ENCODE data around the gene SLC52A1.
"Not testable (repeated sequence)": the region's sequence is repeated elsewhere in the genome, so short reads cannot be mapped to it uniquely, and the experiment has no call there.

Gene SLC52A1

DNA sequence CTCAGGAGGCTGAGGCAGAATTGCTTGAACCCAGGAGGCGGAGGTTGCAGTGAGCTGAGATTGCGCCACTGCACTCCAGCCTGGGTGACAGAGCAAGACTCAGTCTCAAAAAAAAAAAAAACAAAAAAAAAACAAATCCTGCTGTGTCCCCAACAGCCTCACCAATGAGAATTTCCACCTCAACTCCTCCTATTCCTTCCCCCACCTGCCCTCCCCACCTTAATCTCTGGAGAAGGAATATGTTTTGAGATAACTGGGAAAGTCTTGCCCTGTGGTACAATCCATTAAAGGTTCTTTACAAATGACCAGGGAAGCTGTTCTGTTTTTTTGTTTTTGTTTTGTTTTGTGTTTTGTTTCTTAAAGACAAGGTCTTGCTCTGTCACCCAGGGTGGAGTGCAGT lies 5.1 kb downstream of the SLC52A1 start:
- not testable (repeated sequence) for DNase-seq

DNA sequence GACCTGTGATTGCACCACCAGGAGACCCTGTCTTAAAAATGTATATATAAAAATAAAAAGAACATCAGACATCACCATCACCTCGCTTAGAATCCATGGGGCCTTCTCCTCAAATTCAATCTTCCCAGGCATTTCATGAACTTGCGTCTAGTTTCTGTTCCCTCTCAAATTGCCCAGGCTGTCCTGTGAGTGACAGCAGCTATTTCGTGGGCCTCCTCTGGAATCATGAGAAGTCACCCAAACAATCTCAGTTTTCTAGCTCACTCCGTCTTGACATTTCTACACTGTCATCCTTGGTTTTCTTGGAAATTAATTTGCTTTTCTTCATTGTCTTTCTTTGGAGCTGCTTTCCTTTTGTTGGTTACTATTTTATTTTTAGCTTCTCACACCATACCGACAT lies 7.3 kb downstream of the SLC52A1 start:
- no peak for DNase-seq

DNA sequence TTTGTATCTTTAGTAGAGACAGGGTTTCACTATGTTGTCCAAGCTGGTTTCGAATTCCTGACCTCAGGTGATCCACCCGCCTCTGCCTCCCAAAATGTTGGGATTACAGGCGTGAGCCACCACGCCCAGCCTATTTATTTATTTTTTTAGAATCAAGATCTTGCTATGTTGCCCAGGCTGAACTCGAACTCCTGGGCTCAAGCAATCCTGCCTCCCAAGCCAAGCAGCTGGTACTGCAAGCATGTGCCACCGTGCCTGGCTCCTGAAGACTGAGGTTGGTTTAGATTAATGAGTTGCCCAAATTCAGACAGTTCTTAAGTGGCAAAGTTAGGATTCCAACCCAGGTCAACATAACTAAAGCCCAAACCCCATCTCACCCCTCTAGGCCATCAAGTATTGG lies 7.9 kb downstream of the SLC52A1 start:
- no peak for DNase-seq

DNA sequence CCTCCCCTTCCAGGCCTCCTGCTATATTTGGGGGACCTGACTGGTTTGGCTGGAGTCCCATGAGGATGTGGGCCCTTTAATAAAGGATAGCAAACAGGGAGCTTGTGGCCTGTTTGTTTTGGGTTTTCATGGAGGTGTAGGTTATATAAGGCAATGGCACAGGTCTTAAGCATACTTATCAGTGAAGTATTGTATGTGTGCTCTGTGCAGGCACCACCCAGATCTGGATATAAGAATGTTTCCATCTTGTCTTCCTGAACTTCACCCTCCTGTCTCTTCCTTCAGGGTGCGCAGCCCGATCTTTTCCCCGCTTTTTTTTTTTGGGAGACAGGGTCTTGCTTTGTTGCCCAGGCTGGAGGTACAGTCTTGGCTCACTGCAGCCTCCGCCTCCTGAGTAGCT lies 10.6 kb downstream of the SLC52A1 start:
- no peak for DNase-seq

DNA sequence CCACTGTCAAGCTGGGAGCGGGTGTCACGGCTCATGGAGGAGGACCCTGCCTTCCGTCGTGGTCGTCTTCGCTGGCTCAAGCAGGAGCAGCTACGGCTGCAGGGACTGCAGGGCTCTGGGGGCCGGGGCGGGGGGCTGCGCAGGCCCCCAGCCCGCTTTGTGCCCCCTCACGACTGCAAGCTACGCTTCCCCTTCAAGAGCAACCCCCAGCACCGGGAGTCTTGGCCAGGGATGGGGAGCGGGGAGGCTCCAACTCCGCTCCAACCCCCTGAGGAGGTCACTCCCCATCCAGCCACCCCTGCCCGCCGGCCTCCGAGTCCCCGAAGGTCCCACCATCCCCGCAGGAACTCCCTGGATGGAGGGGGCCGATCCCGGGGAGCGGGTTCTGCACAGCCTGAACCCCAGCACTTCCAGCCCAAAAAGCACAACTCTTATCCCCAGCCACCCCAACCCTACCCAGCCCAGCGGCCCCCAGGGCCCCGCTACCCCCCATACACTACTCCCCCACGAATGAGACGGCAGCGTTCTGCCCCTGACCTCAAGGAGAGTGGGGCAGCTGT lies 11.6 kb downstream of the SLC52A1 start:
- no peak for DNase-seq

DNA sequence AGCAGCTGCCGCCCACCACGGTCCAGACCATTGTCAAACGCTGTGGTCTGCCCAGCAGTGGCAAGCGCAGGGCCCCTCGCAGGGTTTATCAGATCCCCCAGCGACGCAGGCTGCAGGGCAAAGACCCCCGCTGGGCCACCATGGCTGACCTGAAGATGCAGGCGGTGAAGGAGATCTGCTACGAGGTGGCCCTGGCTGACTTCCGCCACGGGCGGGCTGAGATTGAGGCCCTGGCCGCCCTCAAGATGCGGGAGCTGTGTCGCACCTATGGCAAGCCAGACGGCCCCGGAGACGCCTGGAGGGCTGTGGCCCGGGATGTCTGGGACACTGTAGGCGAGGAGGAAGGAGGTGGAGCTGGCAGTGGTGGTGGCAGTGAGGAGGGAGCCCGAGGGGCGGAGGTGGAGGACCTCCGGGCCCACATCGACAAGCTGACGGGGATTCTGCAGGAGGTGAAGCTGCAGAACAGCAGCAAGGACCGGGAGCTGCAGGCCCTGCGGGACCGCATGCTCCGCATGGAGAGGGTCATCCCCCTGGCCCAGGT lies 13.0 kb downstream of the SLC52A1 start:
- DNase-seq = no peak

DNA sequence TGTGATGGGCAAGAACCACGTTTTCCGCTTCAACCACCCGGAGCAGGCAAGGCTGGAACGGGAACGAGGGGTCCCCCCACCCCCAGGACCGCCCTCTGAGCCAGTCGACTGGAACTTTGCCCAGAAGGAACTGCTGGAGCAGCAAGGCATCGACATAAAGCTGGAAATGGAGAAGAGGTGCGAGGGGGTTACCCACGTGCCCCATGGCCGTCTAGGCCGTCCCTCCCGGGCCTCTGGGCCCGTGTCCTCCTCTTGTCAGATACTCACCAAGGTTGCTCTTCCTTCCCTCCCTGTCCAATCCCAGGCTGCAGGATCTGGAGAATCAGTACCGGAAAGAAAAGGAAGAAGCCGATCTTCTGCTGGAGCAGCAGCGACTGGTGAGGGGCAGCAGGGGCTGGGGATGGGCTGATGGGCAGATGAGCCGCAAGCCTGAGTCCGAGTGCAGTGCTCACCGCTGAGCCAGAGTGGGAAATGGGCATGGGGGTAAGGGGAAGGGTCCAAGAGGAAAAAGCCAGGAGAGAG lies 14.7 kb downstream of the SLC52A1 start:
- no peak for DNase-seq

DNA sequence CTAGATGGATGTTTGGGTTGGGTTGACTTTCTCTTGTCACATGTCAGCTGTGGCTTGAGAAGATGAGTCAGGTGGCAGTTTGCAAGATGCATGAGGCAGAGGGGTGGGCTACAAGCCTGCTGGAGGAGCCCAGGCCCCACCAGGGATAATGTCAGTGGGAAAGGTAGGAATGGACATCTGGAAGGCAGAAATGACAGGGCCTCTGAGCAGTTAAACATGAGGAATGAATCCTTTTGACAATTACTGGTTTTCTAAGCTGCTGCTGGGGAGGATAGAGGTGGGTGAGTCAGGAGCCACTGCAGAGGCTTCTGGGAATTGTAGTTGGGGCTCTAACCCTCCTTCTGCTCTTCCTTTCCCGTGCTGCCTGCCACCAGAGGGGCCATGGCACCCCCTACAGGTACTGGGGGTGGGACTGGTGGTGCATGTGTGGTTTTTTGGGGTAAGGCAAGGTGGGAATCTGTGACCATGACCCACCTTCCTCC lies 15.7 kb downstream of the SLC52A1 start:
- DNase-seq = peak in 1 of 2 experiments; percentile 26

DNA sequence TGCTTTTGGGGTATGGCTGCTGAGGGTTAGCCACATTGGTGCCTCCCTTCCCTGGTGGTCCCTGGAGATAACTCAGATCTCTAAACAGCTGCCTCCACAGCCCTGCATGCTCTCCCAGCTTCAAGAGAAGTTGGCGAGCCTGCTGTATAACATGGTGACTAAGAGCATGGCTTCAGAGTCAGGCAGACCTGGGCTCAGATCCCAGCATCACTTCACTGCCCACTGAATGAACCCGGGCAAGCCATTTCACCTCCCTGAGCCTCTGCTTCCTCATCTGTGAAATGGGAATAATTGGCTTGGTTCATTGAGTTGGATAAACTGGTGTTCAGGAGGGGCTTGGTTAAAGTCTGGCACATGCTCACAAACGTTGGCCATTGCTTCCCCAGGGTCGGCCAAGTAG lies 20.9 kb downstream of the SLC52A1 start:
- DNase-seq = no peak

DNA sequence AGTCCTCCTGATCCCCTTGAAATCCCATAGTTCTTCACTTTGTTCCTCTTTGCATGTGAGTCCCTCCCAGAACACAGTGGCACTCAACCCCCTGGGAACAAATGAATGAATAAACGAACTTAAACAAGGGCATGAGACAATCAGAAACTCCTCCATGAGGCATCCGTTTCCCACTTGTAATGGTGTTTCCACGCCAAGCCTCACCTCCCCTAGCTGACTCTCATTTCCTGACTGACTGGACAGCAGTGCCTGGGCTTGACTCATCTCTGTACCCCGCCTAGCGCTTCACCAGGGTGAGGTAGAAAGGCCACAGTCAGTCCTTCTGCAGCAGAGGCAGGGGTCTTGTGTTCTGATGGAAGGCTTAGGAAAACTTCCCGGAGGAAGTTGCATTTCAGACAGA lies 23.3 kb downstream of the SLC52A1 start:
- DNase-seq = no peak

DNA sequence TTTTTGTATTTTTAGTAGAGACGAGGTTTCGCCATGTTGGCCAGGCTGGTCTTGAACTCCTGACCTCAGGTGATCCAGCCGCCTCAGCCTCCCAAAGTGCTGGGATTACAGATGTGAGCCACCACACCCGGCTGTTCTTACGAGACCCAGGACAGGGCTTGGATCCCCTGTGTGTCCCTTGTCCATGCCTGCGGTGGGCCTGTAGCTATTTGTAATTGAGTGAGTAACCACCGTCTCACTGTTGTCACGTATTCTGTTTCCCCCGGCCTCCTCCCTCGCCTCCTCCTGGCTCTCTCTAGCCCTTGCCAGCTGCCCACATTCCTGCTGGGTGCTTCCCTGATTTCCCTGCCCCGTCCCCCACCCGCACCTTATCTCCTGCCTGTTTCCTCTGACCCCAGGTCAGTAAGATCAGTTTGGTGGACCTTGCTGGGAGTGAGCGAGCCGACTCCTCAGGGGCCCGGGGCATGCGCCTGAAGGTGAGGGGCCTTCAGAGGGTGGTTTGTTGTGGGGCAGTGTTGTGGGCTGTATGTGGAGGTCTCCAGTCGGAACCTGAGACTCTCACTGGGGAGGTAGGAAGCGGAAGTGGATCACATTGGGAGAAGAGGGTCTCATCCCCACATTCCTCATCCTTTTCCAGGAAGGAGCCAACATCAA lies 31.9 kb downstream of the SLC52A1 start:
- no peak for DNase-seq

DNA sequence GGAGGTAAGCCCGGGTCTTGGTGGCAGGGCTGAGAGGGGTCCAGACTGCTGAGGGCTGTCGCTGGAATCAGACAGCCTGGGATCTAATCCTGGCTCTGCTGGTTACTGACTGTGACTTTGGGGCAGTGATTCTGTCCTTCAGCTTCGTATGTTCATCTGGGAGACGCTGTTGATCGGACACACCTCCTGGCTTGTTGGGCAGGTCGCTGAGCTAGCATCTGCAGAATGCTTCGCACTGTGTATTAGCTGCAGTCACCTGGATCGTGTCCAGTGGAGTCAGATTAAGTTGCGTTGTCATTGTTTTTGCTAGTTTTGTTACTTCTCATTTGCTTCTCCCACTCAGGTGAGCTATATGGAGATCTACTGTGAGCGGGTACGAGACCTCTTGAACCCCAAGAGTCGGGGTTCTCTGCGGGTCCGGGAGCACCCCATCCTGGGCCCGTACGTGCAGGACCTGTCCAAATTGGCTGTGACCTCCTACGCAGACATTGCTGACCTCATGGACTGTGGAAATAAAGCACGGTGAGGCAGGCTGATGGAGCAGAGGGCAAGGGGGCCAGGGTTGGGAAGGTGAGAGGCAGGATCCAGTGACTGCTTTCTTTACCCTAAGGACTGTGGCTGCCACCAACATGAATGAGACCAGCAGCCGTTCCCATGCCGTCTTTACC lies 33.0 kb downstream of the SLC52A1 start:
- DNase-seq = no peak

DNA sequence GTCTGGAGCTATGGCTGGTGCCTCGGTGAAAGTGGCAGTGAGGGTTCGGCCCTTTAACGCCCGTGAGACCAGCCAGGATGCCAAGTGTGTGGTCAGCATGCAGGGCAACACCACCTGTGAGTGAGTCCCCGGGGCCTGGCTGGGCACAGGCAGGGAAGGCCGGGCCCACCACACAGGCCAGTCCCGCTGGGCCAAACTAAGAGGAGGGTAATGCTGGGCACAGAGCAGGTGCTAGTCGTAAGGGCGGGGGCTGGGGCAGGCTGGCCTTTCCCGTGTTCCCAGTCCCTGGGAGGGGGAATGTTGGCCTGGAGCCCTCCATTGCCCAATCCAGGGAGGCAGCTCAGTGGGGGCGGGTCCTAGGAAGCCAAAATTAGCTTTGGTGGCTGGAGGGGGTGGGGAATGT lies 35.0 kb downstream of the SLC52A1 start:
- no peak for DNase-seq

DNA sequence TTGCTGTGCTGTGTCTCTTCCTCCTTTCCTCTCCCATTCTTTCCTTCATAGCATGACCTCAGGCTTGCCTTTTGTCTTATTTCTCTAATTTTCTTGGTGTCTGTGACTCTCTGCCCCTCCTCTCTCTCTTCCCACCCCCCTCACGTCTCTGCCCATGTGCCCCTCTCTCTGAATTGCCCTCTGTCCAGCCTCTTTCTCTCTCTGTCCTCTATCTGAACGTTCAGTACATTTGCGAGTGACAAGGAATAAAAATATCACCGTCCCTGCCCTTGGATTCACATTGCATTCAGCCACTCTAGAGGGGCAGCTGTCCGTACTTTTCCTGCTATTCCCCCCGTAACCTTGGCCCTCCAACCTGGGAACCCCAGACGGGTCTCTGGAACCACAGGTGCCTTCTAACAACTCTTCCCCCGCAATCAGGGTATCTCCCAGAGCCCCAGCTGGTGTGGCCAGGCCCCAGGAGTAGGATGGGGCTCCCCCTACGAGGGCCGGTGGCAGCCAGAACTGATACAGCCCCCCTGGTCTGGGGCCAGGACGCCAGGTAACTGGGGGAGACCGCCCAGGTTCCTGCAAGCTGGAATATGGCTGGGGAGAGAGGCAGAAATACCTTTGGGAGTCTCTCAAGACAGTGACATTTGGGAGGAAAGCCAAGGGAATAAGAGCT lies 35.7 kb downstream of the SLC52A1 start:
- no peak for DNase-seq

DNA sequence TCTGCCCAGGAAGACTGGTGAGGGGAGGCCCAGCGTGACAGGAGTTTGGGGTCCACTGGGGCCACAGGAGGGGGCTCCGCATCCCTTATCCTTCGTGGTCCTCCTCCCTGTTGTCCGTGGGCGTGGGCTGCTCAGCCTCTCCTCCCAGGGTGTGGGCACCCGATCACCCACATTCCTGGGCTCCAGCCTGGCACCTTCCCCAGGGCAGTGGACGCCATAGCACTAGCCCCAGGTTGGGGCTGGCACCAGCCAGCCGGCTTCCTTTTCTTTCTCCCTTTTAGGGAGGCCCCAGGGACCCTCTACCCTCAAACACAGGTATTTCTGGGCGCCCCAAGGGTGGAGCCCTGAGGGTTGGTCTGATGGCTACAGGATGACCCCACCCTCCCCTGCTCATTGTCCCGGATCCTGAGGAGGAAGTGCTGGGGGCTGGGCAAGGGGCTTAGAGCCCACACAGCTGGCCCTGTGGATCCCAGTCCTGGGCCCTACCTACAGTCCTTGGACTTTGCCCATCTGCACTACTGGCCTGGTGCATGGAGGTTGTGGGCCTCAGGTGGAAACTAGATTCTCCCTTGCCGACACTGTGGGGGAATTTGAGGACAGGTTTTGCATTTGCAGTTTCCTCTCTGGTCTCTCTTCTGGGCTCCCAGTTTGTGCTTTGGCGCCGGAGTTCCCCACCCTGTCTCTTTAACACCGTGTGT lies 36.3 kb downstream of the SLC52A1 start:
- no peak for DNase-seq

DNA sequence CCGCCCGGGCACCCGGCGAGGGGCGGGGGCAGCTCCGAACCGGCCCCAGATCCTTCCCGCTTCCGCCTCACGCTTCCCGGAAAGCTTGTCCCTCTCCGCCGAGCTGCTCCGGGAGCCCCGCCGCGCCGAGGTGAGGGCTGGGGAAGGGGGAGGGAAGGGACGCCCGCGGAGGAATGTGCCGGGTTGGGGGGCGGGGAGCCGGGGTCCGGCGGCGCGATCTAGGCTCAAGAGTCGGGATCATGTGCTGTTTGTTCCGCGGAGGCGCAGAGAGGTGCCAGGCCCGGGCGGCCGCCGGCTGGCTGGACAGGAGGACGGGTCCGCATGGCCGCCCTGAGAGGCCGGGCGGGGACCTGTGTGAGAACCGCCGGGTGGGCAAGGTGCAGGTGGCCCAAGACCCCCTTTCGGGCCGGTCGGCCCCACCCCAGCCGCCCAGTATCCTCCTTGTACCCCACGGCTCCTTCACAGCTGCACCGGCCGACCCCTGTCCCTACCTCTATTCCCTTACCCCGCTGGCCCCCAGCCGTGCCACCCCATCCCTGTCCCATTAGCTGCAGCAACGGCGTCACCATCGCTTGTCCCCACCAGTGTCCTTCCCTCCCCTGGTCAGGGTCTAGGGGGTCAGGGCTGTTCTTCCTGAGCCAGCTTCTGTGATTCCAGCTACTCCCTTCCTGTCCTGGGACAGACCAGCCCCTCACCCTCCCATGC lies 37.0 kb downstream of the SLC52A1 start:
- peak in 1 of 2 experiments; percentile 40 for DNase-seq

DNA sequence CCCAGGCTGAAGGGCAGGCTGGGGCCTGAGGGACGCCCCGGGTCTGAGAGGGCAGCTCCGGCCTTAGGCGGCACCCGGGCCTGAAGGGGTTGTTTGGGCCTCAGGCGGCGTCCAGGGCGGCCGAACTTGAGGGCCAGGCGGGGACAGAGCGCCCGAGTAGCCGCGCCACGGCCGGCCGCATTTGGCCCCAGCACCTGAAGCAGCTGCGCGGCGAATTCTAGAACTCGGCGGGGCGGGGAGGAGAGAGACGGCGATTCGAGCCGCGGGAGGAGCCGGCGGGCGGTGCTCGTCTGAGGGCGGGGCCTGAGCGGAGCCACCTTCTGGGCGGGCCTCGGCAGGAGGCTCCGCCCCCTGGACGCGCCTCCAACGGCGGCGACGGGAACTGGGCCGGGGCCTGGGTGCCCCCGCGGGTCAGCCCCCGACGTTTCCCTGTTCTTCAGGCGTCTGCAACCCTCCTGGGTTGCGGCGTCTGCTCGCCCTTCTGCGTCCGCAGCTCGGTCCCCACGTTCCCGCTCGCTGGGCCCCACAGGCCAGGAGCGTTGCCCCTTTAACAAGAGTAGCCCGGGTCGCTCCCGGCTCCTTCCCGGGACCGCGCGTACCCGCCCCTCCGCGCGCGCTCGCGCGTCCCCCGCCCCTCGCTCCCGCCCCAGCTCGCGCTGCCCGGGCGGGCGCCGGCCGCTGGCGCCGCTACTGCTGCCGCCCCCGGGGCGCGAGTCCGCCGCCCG lies 37.8 kb downstream of the SLC52A1 start, which contains the start of the genes INCA1 and KIF1C:
INCA1 (minus strand) TSS at position 221 of the 725 bp plus-strand sequence. CDS start 3,085 bp downstream, outside the sequence.
KIF1C (plus strand) TSS at position 649 of the 725 bp plus-strand sequence. CDS start 2,297 bp downstream, outside the sequence.
- DNase-seq = peak; percentile 80 to 88

DNA sequence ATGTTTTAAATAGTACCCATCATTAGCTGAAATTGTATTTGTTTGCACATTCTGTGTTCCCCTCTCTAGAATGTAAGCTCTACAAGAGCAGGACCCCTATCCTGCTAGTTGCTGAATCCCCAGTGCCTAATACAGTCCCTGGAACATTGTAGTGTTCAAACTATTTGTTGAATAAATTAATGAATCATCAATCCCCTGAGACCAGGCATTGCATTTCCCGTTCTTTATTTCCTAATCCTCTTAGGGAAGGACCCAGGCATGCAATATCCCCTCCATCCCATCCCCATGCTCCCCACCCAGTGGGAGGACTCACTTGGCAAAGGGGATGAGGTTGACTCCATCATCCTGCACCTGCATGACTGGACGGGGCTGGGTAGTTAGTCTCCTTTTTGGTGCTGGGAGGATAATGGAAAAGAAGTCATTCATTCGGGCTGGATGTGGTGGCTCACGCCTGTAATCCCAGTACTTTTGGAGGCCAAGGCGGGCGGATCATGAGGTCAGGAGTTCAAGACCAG lies 41.1 kb downstream of the SLC52A1 start:
- DNase-seq = no peak

DNA sequence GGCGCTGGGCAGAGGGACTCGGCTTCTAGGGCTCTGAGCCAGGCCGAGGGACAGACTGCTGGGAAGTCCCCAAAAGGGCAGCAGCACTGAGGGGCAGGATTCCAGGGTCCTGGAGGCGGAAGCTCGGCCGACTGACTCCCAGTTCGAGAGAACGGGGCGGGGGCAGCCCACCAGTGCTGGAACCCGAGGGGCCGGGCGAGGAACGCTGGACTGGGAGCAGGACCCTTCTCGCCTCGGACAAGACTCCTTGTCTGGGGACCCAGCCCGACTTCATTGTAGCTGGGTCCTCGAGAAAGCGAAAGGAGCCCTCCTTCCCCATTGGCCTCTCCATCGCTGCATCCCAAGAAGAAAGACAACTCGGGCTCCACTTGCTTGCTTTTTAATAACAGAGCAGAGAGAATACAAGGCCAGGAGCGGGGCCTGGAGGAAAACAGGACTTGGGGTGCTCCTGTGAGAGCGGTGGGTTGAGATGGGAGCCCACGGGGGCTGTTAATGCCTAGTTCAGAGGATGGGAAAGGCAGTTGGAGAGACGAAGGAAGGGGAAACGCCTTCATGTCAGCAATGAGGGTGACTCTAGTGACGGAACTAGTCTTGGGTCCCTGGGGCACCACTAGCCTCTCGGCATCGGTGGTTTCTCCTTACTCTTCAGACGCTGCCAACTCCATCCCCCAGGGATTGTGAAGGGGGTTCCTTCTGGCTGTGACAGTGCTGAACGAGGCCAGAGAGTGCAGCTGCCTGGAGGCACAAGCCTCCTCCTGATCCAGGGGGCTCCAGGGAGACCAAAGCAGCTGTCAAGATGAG lies 47.3 kb downstream of the SLC52A1 start:
- DNase-seq = no peak
